ENCODE data around the gene KIAA1217. TPM values are rescaled to one million over a fixed set of nuclear protein-coding genes. Genes with fewer than 3 reads are reported as not detected.

Gene KIAA1217
- polyA plus RNA-seq, 3 donors = not detected

GRCh38 chr10:24305551-24306506 lies 96.9 kb downstream of the KIAA1217 start:
- H3K36me3 ChIP-seq (replicated peaks in 1 of 2; ENCODE audit: control insufficient read depth in 1 of 2, insufficient read depth in 2 of 2, low read length in 2 of 2) = no peaks in the 10 kb centered on the region
- H2AFZ ChIP-seq (ENCODE audit: insufficient read depth, low read depth, low read length, poor library complexity, severe bottlenecking) = no peak overlapping the region
- H4K20me1 ChIP-seq (ENCODE audit: insufficient read depth, low read length) = no peaks in the 10 kb centered on the region
- DNase-seq = no peak
- no peaks in the 10 kb centered on the region for H3K4me1 ChIP-seq (ENCODE audit: control insufficient read depth in 1 of 2, insufficient read depth in 2 of 2, low read length in 2 of 2)
- peaks cover 0 to 16% (median 9%) of the 10 kb centered on the region in 7 donors for H3K9me3 Mint-ChIP-seq
- H3K4me2 ChIP-seq (replicated peaks; ENCODE audit: extremely low read depth, low read length, poor library complexity, severe bottlenecking) = no peak overlapping the region
- H3K9me3 ChIP-seq (replicated peaks in 1 of 2; ENCODE audit: control insufficient read depth in 1 of 2, insufficient read depth in 1 of 2, low read length in 2 of 2) = no peaks in the 10 kb centered on the region
- no peaks in the 10 kb centered on the region for H3K4me1 Mint-ChIP-seq
- no peaks in the 10 kb centered on the region for H3K36me3 Mint-ChIP-seq
- no peak overlapping the region for H3K9ac ChIP-seq (ENCODE audit: insufficient read depth, low read length, poor library complexity, severe bottlenecking)
- TF ChIP-seq CTCF (IDR thresholded peaks at IDR 0.05) = no peak
- H3K27me3 ChIP-seq (ENCODE audit: control insufficient read depth in 2 of 2, insufficient read depth in 2 of 2, low read length in 2 of 2) = no peaks in the 10 kb centered on the region
- H3K27ac ChIP-seq (ENCODE audit: low read depth in 1 of 2, low read length in 2 of 2) = no peak overlapping the region
- no peak overlapping the region for H3K4me3 ChIP-seq (replicated peaks in 1 of 3; ENCODE audit: low read depth in 2 of 3, low read length in 3 of 3)
- WGBS (ENCODE audit: insufficient coverage) = 91% methylated on average over 5 of the region's 8 CpGs
- H3K27ac Mint-ChIP-seq = peak overlapping the region in 1 of 7 donors; percentile 64
- H3K4me3 Mint-ChIP-seq = no peak overlapping the region
- no peaks in the 10 kb centered on the region for H3K79me2 ChIP-seq (ENCODE audit: insufficient read depth, low read length)
- peaks cover 0 to 2% (median 0%) of the 10 kb centered on the region in 3 donors for H3K27me3 Mint-ChIP-seq (ENCODE audit: low read depth in 3 of 3)
- intact Hi-C loops (cut with micrococcal nuclease) = no loop called here

- Histone ChIP-seq H3K4me2 (replicated peaks; ENCODE audit: extremely low read depth, low read length, poor library complexity, severe bottlenecking) (no peak overlapping the region), H2AFZ (ENCODE audit: insufficient read depth, low read depth, low read length, poor library complexity, severe bottlenecking) (no peak overlapping the region), H4K20me1 (ENCODE audit: insufficient read depth, low read length) (no peaks in the 10 kb centered on the region), H3K4me3 (replicated peaks in 1 of 3; ENCODE audit: low read depth in 2 of 3, low read length in 3 of 3) (no peak overlapping the region), H3K36me3 (replicated peaks in 1 of 2; ENCODE audit: control insufficient read depth in 1 of 2, insufficient read depth in 2 of 2, low read length in 2 of 2) (no peaks in the 10 kb centered on the region), H3K27ac (ENCODE audit: low read depth in 1 of 2, low read length in 2 of 2) (no peak overlapping the region), H3K9me3 (replicated peaks in 1 of 2; ENCODE audit: control insufficient read depth in 1 of 2, insufficient read depth in 1 of 2, low read length in 2 of 2) (no peaks in the 10 kb centered on the region), H3K4me1 (ENCODE audit: control insufficient read depth in 1 of 2, insufficient read depth in 2 of 2, low read length in 2 of 2) (no peaks in the 10 kb centered on the region), H3K9ac (ENCODE audit: insufficient read depth, low read length, poor library complexity, severe bottlenecking) (no peak overlapping the region), H3K79me2 (ENCODE audit: insufficient read depth, low read length) (no peaks in the 10 kb centered on the region), H3K27me3 (ENCODE audit: control insufficient read depth in 2 of 2, insufficient read depth in 2 of 2, low read length in 2 of 2) (no peaks in the 10 kb centered on the region)
- Mint-ChIP-seq H3K9me3 (peaks cover 0 to 15% (median 9%) of the 10 kb centered on the region in 7 donors), H3K27ac (peak overlapping the region in 1 of 7 donors; percentile 64), H3K4me1 (no peaks in the 10 kb centered on the region), H3K36me3 (no peaks in the 10 kb centered on the region), H3K4me3 (no peak overlapping the region), H3K27me3 (ENCODE audit: low read depth in 3 of 3) (peaks cover 0 to 2% (median 0%) of the 10 kb centered on the region in 3 donors)
- intact Hi-C loops (cut with micrococcal nuclease) = no loop called here
- no peak for DNase-seq
- 100% methylated on average over 2 of the region's 4 CpGs for WGBS (ENCODE audit: insufficient coverage)
- TF ChIP-seq CTCF (IDR thresholded peaks at IDR 0.05) = no peak
Measured at GRCh38 chr10:24306507-24306875, 97.6 kb downstream of the KIAA1217 start.
